HG03442 (cell line): ENCODE results near the gene MADD.
"Not testable (repeated sequence)": the region's sequence is repeated elsewhere in the genome, so short reads cannot be mapped to it uniquely, and the experiment has no call there.

Experiments
- ATAC-seq: cut with Tn5 transposase; IDR thresholded peaks from one replicate; pipeline ENCODE4 v1.9.1; 2021; ENCODE audit warnings: mild to moderate bottlenecking, moderate library complexity; ENCODE audit not compliant: unreplicated experiment

MADD gene

DNA sequence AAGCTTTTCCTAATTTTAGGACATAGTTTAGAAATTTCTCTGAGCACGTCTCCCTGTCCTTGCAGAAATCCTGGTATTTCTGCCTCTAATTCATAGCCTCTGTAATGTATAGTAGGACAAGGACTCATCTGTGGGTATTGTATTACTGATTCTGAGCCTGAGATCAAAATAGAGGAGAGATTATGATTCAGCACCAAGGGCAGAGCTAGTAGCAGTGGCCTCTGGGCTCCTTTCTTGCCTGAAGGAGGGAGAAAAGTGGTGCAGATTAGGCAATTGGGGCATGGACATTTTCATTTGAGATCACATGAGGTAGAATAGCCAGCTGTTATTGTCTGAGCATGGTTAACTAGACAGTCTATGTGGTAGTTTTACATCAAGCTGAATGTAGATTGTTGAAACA is 2.8 kb downstream of the MADD start:
- no peak for ATAC-seq

GRCh38 chr11:47274495-47275235 is 4.7 kb downstream of the MADD start:
- ATAC-seq = no peak

DNA sequence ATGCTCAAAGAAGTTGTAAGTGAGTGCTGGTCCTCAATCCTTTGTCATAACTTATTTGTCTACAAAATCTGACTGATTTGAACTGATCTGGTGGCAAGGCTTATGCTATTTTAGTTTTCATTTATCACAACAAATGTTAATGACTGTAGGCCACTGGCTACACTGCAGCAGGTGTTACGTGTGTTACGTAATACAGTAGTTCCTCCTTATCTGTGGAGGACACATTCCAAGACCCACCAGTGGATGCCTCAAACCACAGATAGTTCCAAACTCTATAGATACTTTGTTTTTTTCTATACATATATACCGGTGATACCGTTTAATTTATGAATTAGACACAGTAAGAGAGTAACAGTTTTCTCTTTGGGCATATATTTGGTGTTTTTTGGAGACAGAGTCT is 7.0 kb downstream of the MADD start:
- ATAC-seq = no peak

GRCh38 chr11:47278058-47278457 is 8.1 kb downstream of the MADD start:
- ATAC-seq = no peak

GRCh38 chr11:47278769-47279168 is 8.8 kb downstream of the MADD start:
- ATAC-seq = no peak

DNA sequence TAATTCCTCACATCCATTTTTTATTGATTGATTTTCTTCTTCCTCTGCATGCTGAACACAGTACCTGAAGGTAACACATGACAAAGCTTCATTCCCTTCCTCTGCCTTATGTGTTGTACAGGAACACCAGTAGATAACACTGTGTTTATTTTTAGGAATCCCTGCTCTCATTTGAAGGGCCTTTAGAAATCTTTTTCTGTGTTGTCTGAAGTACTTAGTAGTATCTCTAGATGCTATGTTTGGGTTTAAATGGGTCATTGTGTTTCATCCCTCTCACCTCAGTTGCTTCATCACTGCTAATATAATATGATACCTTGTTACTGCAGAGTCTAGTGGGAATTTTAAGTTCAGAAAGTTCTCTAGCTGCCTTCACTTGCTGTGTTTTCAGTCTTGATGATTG is 10.2 kb downstream of the MADD start:
- ATAC-seq = no peak

DNA sequence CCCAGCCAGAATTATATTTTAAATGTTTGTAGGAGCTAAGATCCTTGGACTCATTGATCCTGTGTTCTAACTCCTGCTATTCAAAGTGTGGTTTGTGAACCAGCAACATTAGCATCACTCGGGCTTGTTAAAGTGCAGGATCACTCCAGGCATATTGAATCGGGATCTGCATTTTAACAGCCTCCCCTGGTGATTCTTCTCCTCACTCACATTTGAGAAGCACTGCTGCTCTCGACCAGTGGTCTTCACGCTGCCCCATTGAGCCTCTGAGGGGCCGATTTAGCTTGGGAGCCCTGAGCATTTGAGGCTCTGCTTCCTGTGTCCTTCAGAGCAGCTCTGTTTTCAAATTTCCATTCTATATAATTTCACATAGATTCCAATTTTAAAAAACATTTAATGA is 10.9 kb downstream of the MADD start:
- no peak for ATAC-seq

GRCh38 chr11:47282462-47282861 is 12.5 kb downstream of the MADD start:
- ATAC-seq = no peak

GRCh38 chr11:47284151-47284550 is 14.2 kb downstream of the MADD start:
- no peak for ATAC-seq

DNA sequence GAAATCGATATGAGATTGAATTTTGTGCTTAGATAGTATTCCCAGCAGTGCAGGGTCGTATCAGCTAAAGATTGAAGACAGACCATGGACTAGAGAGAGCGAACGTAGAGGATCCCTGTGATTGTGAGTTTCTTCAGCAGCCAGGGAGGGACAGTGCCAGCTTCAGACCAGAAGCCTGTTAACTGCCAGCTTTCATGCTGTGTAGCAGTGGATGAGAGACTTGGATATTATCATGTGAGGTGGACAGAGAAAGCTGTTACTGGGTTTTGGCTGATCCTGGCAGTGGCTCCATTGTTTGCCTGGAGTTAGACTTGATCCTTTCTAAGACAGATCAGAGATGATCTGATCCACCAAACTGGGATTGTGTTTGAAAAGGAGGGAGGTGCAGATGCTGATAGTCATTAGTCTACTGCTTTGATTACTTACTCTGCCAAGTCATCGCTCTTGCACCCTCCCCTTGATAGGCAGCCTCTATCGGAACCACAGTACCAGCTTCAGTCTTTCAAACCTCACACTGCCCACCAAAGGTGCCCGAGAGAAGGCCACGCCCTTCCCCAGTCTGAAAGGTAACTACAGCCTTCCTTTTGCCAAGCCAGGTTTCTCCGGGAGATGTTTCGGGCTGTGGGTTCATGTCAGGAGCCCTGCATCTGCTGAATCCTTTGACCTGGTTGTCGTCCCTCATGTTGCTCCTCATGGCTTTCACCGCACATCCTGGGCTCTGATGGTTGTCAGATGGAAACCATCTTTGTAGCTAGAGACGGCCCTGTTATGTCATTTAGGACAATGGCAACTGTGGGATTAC is 16.2 kb downstream of the MADD start:
- no peak for ATAC-seq

DNA sequence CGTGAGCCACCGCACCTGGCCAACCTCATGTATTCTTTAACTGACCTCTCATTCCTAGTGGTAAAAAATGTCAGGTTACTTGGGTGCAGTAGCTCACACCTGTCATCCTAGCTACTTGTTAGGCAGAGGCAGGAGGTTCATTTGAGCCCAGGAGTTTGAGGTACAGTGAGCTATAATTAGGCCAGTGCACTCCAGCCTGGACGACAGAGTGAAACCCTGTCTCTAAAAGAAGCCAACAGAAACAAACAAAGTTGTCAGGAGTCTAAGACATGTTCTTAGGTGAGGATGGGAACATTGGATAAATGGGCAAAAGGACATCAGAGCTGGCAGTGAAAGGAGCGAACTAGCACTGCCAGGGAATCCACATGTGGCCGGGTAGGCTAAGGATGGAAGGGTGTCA is 18.1 kb downstream of the MADD start:
- no peak for ATAC-seq

DNA sequence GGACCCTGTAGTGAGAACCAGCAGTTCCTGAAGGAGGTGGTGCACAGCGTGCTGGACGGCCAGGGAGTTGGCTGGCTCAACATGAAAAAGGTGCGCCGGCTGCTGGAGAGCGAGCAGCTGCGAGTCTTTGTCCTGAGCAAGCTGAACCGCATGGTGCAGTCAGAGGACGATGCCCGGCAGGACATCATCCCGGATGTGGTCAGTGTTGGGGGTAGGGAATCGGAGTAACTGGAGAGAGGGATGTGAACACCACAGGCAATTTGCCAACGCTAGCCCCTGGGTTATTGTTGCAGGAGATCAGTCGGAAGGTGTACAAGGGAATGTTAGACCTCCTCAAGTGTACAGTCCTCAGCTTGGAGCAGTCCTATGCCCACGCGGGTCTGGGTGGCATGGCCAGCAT is 19.9 kb downstream of the MADD start:
- no peak for ATAC-seq

- ATAC-seq = no peak
These were observed 25.5 kb downstream of the MADD start for GRCh38 chr11:47295385-47295784.

DNA sequence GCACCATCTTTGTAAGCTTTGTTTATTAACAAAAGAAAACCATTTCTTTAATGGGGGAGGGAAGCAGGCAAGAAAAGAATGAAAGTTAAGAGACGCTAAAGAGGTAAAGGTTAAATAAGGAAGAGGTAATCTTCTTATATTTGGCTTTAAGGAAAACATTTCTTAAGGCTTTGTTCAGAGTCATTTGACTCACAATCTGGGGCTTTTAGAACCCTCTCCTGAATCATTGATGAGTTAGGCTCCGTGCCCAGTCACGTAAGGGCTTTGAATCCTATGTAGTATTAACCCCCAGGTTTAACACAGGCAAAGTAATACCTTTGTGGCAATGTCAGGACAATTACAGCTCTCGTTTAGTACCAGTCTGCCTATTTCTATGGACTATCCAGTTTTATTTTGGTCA is 26.1 kb downstream of the MADD start:
- ATAC-seq = no peak

- no peak for ATAC-seq
These were observed 29.1 kb downstream of the MADD start for GRCh38 chr11:47299078-47299477.

- ATAC-seq = no peak
These were observed 32.9 kb downstream of the MADD start for GRCh38 chr11:47302853-47303252.

- ATAC-seq = no peak
These were observed 36.0 kb downstream of the MADD start for GRCh38 chr11:47305734-47306483.

DNA sequence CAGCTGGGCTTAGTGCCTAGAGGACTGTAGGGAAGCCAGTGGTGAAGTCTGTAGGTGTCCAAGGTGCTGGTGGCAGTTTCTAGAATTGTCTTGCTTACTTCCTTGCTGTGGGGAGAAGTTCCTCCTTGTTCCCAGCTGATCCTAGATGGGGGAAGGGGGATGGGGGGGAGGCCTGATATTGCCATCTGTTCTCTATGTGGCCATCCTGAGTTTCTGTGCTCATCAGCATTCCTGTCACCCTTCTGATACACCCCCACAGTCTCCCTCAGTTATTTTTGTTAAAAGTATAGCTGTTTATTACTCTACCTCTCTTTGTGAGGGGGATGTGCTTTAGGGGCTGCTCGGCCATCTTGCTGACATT is 36.5 kb downstream of the MADD start:
- ATAC-seq = no peak

- no peak for ATAC-seq
These were observed 38.3 kb downstream of the MADD start for GRCh38 chr11:47308050-47308823.

GRCh38 chr11:47314992-47315391 is 45.1 kb downstream of the MADD start:
- ATAC-seq = no peak

DNA sequence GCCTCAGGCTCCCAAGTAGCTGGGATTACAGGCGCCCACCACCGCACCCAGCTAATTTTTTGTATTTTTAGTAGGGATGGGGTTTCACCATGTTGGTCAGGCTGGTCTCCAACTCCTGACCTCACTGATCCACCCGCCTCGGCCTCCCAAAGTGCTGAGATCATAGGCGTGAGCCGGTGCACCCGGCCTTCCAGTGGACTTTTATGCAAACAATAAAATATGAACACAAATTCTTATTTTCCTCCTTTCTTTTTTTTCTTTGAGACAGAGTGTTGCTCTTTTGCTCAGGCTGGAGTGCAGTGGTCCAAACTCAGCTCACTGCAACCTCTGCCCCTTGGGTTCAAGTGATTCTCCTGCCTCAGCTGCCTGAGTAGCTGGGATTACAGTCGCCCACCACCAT is 46.6 kb downstream of the MADD start:
- not testable (repeated sequence) for ATAC-seq
